Ishikawa (cell line): ENCODE results near the gene GPR39.

Experiments
- CEBPB ChIP-seq: IDR thresholded peaks from 2 replicates; pipeline ENCODE4 v1.6.1; 2012
- CREB1 ChIP-seq: IDR thresholded peaks from 2 replicates; pipeline ENCODE4 v1.6.1; 2012; ENCODE audit warnings: low read depth
- EGR1 ChIP-seq: IDR thresholded peaks from 2 replicates; pipeline ENCODE4 v1.6.1; 2012
- EP300 ChIP-seq: IDR thresholded peaks from 2 replicates; pipeline ENCODE4 v1.6.1; 2012; ENCODE audit warnings: borderline replicate concordance
- NFIC ChIP-seq: IDR thresholded peaks from 2 replicates; pipeline ENCODE4 v1.6.1; 2012
- RAD21 ChIP-seq: IDR thresholded peaks from 2 replicates; pipeline ENCODE4 v1.6.1; 2012; ENCODE audit warnings: low read depth
- TAF1 ChIP-seq: IDR thresholded peaks from 2 replicates; pipeline ENCODE4 v1.6.1; 2012; ENCODE audit warnings: low read depth, mild to moderate bottlenecking
- TCF12 ChIP-seq: IDR thresholded peaks from 2 replicates; pipeline ENCODE4 v1.6.1; 2012; ENCODE audit warnings: low read depth
- TEAD4 ChIP-seq: IDR thresholded peaks from 2 replicates; pipeline ENCODE4 v1.6.1; 2012
- YY1 ChIP-seq: IDR thresholded peaks from 2 replicates; pipeline ENCODE4 v1.6.1; 2012; ENCODE audit warnings: low read depth
- ZBTB7A ChIP-seq: IDR thresholded peaks from 2 replicates; pipeline ENCODE4 v1.6.1; 2012; ENCODE audit warnings: low read depth
- TF ChIP-seq, protein P1 (sequence below): IDR thresholded peaks from 2 replicates; pipeline ENCODE4 v1.6.1; 2012
- TF ChIP-seq, protein P2 (sequence below): IDR thresholded peaks from 2 replicates; pipeline ENCODE4 v1.6.1; 2012; ENCODE audit warnings: low read depth, mild to moderate bottlenecking
- TF ChIP-seq, protein P3 (sequence below): IDR thresholded peaks from 2 replicates; pipeline ENCODE4 v1.6.1; 2012

DNA sequence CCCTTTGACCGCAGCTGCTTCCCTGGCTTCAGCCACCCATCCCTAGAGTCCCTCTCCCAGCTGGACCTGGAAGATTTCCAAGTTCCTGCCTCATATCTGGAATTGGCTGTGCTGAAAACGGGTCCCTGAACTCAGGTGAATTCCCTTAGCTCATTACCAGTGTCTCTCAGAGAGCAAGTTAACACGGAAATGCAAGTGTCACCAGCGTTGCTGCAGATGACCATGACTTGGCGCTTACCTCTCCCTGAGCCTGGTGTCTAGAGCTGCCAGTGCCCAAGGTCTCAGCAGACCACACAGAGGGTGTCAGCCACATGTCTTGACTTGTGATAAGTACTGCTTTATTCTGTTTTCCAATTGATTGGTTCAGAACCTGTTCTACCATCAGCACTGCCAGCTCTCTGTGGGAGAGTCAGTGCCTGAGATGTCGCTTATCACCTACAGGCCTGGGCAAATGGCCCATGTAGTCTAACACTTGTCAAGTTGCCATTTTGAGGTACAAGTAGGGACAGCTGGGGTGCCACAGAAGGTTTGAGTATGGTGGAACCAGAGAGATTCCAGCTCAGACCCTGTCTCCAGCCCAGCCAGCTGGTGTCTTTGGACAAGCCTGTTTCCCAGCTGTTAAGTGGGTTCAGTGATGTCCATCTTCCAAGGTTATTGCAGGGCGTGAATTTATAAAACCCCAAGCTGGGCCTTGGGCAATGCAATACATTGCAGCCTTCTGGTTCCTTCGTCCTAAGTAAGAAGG lies 204.7 kb downstream of the GPR39 start:
- TF ChIP-seq CEBPB (no peak), YY1 (no peak), RAD21 (no peak), TAF1 (no peak), NFIC (no peak), TEAD4 (no peak), EGR1 (no peak), EP300 (no peak), CREB1 (no peak), TCF12 (no peak), ZBTB7A (no peak)
- TF ChIP-seq, protein P1, sequence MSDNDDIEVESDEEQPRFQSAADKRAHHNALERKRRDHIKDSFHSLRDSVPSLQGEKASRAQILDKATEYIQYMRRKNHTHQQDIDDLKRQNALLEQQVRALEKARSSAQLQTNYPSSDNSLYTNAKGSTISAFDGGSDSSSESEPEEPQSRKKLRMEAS: no peak
- TF ChIP-seq, protein P2, sequence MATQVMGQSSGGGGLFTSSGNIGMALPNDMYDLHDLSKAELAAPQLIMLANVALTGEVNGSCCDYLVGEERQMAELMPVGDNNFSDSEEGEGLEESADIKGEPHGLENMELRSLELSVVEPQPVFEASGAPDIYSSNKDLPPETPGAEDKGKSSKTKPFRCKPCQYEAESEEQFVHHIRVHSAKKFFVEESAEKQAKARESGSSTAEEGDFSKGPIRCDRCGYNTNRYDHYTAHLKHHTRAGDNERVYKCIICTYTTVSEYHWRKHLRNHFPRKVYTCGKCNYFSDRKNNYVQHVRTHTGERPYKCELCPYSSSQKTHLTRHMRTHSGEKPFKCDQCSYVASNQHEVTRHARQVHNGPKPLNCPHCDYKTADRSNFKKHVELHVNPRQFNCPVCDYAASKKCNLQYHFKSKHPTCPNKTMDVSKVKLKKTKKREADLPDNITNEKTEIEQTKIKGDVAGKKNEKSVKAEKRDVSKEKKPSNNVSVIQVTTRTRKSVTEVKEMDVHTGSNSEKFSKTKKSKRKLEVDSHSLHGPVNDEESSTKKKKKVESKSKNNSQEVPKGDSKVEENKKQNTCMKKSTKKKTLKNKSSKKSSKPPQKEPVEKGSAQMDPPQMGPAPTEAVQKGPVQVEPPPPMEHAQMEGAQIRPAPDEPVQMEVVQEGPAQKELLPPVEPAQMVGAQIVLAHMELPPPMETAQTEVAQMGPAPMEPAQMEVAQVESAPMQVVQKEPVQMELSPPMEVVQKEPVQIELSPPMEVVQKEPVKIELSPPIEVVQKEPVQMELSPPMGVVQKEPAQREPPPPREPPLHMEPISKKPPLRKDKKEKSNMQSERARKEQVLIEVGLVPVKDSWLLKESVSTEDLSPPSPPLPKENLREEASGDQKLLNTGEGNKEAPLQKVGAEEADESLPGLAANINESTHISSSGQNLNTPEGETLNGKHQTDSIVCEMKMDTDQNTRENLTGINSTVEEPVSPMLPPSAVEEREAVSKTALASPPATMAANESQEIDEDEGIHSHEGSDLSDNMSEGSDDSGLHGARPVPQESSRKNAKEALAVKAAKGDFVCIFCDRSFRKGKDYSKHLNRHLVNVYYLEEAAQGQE: no peak
- TF ChIP-seq, protein P3, sequence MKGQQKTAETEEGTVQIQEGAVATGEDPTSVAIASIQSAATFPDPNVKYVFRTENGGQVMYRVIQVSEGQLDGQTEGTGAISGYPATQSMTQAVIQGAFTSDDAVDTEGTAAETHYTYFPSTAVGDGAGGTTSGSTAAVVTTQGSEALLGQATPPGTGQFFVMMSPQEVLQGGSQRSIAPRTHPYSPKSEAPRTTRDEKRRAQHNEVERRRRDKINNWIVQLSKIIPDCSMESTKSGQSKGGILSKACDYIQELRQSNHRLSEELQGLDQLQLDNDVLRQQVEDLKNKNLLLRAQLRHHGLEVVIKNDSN: no peak
